ENCODE data around the gene FBN1.

Gene FBN1

DNA sequence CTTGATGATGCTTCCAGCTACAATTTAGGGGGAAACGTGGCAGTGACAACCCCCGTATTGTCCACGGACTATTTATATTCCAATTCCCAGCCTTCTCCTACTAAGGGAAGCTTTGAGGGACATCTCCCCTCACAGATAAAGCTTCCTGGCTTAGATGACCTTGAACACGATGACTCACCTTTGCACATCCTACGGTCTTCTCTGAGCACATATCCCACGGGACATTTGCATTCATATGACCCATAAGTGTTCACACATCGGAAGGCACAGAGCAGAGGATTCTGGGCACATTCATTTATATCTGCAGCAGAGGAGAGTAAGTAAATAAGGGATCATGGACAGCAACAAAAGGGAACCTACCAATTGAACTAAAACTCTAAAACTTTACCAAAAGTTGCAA lies 212.8 kb downstream of the FBN1 start:
- no peaks in the 10 kb centered on the region for H3K27me3 Mint-ChIP-seq
- peaks cover 10% of the 10 kb centered on the region for H3K4me1 Mint-ChIP-seq (ENCODE audit: low read depth)
- H3K36me3 Mint-ChIP-seq (ENCODE audit: low read depth) = no peaks in the 10 kb centered on the region
- no peak overlapping the region for H3K4me3 Mint-ChIP-seq
- H3K9me3 Mint-ChIP-seq = no peaks in the 10 kb centered on the region
- no peak overlapping the region for H3K27ac Mint-ChIP-seq

DNA sequence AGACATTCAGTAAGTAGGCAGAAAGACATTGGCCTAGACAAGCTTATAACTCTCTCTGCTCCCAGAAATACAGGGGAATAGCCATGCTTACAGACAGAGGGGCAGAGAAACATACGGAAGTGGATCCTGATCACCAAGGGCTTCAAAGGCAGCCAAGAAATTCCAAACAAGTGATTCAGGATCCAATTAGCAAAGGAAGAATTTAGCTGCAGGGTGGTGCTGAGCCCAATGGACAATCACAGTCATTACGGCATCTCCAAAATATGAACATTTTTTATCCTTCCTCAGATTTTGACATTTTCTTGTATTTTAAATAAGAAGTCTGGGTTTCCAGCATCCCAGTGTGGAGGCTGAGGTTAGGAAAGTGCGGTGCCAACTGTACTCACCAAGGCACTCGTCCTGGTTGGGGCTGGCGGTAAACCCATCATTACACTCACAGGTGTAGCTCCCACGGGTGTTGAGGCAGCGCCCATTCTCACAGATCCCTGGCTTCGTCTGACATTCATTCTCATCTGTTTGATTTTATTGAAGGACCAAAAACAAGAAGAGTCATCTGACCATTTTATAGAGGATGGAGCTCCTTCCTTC lies 217.5 kb downstream of the FBN1 start:
- no peak overlapping the region for H3K27ac Mint-ChIP-seq
- H3K4me1 Mint-ChIP-seq (ENCODE audit: low read depth) = no peaks in the 10 kb centered on the region

DNA sequence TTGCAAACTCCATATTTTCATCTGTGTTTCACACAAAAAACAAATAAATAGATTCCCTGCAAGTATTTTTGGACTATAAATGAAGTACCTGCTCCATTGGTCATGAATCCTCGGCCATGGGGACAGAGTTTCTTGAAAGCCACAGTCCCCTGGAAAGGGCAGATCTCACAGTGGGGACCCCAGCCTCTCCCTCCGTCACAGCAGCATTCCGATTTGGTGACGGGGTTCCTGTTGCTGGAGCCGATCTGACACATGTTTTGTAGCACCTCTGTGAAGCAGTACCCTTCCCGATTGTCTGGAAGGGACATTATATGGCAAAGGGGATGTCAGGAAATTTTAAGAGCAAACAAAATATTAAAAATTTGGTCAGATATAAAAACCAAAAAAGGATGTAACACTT lies 218.0 kb downstream of the FBN1 start:
- Mint-ChIP-seq H3K27me3 (no peaks in the 10 kb centered on the region), H3K27ac (no peak overlapping the region), H3K9me3 (no peaks in the 10 kb centered on the region), H3K4me1 (ENCODE audit: low read depth) (no peaks in the 10 kb centered on the region), H3K4me3 (no peak overlapping the region), H3K36me3 (ENCODE audit: low read depth) (no peaks in the 10 kb centered on the region)

More for the DNA sequence above, 217.5 kb downstream of the FBN1 start:
- no peaks in the 10 kb centered on the region for H3K9me3 Mint-ChIP-seq
- no peaks in the 10 kb centered on the region for H3K36me3 Mint-ChIP-seq (ENCODE audit: low read depth)
- no peak overlapping the region for H3K4me3 Mint-ChIP-seq
- H3K27me3 Mint-ChIP-seq = no peaks in the 10 kb centered on the region

DNA sequence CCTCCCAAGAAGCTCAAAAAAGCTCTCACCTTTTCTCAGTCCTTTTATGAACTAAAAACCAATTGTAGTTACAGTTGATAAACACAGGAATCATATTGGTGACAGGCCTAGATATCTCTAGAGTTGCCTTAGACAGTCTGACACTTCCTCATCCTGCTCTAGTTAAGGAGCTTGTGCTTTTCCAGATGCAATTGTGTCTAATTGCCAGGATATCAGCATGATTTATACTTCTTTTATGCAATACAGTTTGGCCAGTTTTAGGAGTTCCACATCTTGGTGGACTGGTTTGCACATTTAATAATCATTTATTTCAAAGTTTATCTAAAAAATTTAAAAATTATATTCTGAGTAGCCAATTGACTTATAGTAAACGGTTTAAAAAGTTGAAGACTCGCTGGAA lies 218.6 kb downstream of the FBN1 start:
- no peak overlapping the region for H3K4me3 Mint-ChIP-seq
- no peaks in the 10 kb centered on the region for H3K27me3 Mint-ChIP-seq
- no peak overlapping the region for H3K27ac Mint-ChIP-seq
- H3K36me3 Mint-ChIP-seq (ENCODE audit: low read depth) = no peaks in the 10 kb centered on the region
- H3K9me3 Mint-ChIP-seq = no peaks in the 10 kb centered on the region
- H3K4me1 Mint-ChIP-seq (ENCODE audit: low read depth) = no peaks in the 10 kb centered on the region

DNA sequence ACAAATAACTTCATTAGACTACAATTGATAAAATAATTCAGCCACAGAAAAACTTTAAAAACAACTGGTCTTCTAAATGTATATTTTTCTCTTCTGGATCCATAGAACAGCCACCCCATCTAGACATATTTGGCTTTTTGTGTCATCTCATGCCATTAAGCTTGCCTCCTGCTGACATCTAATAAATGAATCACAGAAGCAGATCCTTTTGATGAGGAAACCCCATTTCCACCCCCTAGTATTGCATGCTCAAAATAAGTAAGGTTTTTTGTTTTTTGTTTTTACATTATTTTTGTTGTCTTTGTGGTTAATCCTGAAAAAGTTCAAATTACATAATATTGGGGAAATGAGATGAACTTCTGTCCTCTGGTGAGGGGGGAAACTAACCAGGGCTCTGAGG lies 219.5 kb downstream of the FBN1 start:
- H3K27me3 Mint-ChIP-seq = no peaks in the 10 kb centered on the region
- no peak overlapping the region for H3K4me3 Mint-ChIP-seq
- no peaks in the 10 kb centered on the region for H3K36me3 Mint-ChIP-seq (ENCODE audit: low read depth)
- no peaks in the 10 kb centered on the region for H3K4me1 Mint-ChIP-seq (ENCODE audit: low read depth)
- H3K9me3 Mint-ChIP-seq = no peaks in the 10 kb centered on the region
- H3K27ac Mint-ChIP-seq = no peak overlapping the region

DNA sequence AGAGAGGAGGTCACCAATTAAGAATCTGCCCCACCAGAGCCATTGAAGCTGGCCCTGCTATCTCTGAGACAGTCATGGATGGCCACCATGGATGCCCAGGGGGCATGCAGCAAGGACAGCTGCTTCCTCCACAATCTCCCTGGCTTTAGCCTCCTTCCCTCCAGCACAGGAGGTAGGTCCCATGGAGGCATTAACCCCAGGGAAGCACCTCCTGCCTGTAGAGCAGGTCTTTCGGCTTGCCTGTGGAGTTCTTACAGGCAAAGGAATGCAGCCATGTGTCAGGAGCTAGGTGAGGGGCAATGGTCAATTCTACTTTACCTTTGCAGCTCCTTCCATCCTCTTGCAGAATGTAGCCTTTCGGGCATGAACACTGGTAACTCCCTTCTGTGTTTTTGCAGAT lies 220.5 kb downstream of the FBN1 start:
- Mint-ChIP-seq H3K36me3 (ENCODE audit: low read depth) (no peaks in the 10 kb centered on the region), H3K9me3 (no peaks in the 10 kb centered on the region), H3K4me1 (ENCODE audit: low read depth) (no peaks in the 10 kb centered on the region), H3K4me3 (no peak overlapping the region), H3K27me3 (no peaks in the 10 kb centered on the region), H3K27ac (no peak overlapping the region)

DNA sequence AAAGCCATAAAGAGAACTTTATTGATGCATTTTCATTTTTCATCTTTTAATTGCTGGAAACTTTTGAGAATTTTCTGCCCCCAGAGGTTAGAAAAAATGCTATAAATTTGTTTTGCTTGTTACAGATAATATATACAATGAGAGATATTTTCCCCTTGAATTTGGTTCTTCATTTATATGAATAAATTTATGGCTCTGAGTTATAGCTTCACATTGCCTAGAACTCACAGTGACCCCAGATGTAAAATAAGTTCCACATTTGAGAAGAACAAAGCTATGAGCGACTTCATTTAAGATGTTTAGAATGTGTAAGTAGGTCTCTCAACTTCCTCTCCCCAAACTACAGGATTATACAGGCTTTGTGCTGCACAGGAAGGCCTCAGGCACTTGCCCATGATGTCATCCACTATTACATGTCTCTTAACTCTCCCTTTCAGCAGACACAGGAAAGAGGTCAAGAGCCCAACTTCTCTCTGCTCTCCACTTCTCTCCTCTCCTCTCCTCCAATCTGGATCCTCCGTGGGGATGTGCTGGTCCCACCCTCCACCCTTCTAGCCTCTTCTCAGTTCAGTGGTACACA lies 221.5 kb downstream of the FBN1 start:
- H3K27ac Mint-ChIP-seq = no peak overlapping the region
- H3K4me3 Mint-ChIP-seq = no peak overlapping the region
- no peaks in the 10 kb centered on the region for H3K4me1 Mint-ChIP-seq (ENCODE audit: low read depth)
- H3K36me3 Mint-ChIP-seq (ENCODE audit: low read depth) = no peaks in the 10 kb centered on the region
- H3K27me3 Mint-ChIP-seq = no peaks in the 10 kb centered on the region
- H3K9me3 Mint-ChIP-seq = no peaks in the 10 kb centered on the region

DNA sequence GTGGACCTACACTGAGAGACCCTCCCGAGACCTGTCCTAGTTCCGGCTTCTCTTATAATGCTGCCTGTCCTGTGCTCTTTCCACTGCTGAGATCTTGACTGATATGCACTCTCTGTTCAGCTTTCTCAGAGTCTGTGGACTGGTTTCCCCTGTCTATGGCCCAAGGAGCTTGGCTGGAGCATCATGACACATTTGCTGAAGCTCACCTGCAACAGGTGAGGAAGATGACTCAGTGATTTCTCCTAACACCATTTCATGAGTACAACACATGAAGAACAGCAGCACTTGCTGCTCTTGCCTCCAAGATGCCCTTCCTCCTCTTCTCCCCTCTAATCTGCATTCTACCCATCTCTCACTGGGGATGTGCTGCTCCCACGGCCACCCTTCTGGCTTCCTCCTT lies 222.2 kb downstream of the FBN1 start:
- Mint-ChIP-seq H3K4me3 (no peak overlapping the region), H3K27ac (no peak overlapping the region), H3K9me3 (no peaks in the 10 kb centered on the region), H3K27me3 (no peaks in the 10 kb centered on the region), H3K36me3 (ENCODE audit: low read depth) (no peaks in the 10 kb centered on the region), H3K4me1 (ENCODE audit: low read depth) (no peaks in the 10 kb centered on the region)

DNA sequence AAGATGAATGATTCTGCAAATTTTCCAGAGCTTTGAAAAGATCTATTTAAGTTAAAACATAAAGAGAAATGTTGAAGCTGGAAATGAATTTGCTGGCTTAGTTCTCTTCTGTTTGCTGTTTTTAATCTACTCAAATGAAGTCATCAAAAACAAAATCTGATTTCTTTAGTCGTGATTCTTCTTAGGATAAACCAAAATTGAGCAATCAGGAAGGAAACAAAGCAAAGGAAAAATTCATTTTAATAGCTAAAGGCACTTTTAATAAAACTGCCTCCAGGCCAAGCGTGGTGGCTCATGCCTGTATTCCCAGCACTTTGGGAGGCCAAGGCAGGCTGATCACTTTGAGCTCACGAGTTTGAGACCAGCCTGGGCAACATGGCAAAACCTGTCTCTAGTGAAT lies 223.1 kb downstream of the FBN1 start:
- Mint-ChIP-seq H3K4me1 (ENCODE audit: low read depth) (no peaks in the 10 kb centered on the region), H3K27ac (no peak overlapping the region), H3K27me3 (no peaks in the 10 kb centered on the region), H3K4me3 (no peak overlapping the region), H3K36me3 (ENCODE audit: low read depth) (no peaks in the 10 kb centered on the region), H3K9me3 (no peaks in the 10 kb centered on the region)

DNA sequence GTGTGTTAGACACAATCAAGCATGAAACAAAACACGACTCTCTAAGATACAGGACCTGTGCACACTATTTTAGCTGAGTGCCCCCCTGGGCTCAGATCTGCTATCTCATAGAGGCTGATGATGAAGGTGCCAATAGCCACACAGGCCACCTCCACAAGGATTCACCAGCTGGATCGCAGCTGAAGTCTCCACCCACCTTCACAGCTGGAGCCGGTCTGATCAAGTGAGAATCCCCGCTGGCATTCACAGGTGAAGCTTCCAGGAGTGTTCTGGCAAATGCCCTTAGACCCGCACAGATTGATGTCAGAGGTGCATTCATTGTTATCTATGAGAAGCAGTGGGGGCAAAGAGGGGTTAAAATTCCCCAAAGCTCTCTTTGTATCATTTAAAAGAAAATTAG lies 224.1 kb downstream of the FBN1 start:
- Mint-ChIP-seq H3K4me1 (ENCODE audit: low read depth) (no peaks in the 10 kb centered on the region), H3K36me3 (ENCODE audit: low read depth) (no peaks in the 10 kb centered on the region), H3K9me3 (no peaks in the 10 kb centered on the region), H3K4me3 (no peak overlapping the region), H3K27ac (no peak overlapping the region), H3K27me3 (no peaks in the 10 kb centered on the region)

DNA sequence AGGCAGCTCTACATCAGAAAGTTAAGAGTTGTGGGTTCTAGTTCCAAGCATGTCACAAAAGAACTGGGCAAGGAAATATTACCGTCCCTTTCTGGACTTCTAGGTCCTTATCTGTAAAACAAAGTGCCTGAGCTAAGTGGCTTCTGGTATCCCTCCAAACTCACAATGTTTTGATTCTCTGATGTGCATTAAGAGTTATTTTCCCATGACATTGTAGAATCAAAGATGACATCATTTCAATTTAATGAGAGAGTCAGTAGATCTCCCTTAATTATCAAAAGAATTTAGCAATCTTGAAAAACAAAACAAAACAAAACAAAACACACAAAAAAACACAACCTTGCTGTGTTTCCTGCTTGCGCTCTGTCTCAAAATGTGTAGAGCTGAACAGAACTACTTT lies 225.6 kb downstream of the FBN1 start:
- H3K36me3 Mint-ChIP-seq (ENCODE audit: low read depth) = no peaks in the 10 kb centered on the region
- no peak overlapping the region for H3K4me3 Mint-ChIP-seq
- H3K4me1 Mint-ChIP-seq (ENCODE audit: low read depth) = no peaks in the 10 kb centered on the region
- no peaks in the 10 kb centered on the region for H3K27me3 Mint-ChIP-seq
- no peaks in the 10 kb centered on the region for H3K9me3 Mint-ChIP-seq
- H3K27ac Mint-ChIP-seq = no peak overlapping the region

DNA sequence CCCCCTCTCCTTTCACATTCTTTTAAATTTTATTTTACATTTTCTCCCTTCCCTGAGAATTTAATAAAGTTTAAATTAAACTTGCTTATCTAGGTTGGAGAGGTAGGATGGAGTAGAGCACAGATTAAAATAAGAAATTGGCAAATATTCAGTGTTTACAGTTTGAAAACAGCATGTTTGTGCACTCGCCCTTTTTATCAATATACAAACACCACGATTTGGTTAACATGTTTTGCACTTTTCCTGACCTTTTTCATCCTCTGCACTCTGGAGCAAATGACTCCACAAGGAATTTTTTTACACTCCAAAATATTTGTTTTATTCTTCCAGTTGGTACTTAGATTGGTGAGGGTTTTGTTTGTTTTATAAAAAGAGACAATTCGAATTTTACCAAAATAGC lies 227.2 kb downstream of the FBN1 start:
- Mint-ChIP-seq H3K9me3 (no peaks in the 10 kb centered on the region), H3K4me1 (ENCODE audit: low read depth) (no peaks in the 10 kb centered on the region), H3K27me3 (no peaks in the 10 kb centered on the region), H3K4me3 (no peak overlapping the region), H3K36me3 (ENCODE audit: low read depth) (no peaks in the 10 kb centered on the region), H3K27ac (no peak overlapping the region)

DNA sequence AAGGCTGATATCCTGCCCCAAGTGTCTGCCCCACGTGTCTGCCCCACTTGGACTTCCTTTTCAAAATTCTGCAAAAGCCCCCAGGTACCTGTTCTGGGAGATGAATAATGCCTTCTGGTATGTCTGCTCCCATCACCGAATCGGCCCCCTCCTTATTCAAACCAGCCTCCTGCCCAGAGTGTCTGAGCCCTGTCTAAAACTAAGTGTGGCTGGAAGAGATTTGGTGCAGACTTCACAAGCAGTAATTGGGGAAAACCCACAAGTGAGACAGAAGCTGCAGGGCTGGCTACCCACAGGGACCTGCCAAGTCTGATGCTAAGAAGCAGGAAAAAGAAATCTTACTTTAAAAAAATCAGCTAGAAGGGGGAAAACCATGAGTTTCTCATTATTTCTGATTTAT lies 229.2 kb downstream of the FBN1 start:
- Mint-ChIP-seq H3K27ac (no peak overlapping the region), H3K36me3 (ENCODE audit: low read depth) (no peaks in the 10 kb centered on the region), H3K27me3 (no peaks in the 10 kb centered on the region), H3K9me3 (no peaks in the 10 kb centered on the region), H3K4me1 (ENCODE audit: low read depth) (no peaks in the 10 kb centered on the region), H3K4me3 (no peak overlapping the region)

DNA sequence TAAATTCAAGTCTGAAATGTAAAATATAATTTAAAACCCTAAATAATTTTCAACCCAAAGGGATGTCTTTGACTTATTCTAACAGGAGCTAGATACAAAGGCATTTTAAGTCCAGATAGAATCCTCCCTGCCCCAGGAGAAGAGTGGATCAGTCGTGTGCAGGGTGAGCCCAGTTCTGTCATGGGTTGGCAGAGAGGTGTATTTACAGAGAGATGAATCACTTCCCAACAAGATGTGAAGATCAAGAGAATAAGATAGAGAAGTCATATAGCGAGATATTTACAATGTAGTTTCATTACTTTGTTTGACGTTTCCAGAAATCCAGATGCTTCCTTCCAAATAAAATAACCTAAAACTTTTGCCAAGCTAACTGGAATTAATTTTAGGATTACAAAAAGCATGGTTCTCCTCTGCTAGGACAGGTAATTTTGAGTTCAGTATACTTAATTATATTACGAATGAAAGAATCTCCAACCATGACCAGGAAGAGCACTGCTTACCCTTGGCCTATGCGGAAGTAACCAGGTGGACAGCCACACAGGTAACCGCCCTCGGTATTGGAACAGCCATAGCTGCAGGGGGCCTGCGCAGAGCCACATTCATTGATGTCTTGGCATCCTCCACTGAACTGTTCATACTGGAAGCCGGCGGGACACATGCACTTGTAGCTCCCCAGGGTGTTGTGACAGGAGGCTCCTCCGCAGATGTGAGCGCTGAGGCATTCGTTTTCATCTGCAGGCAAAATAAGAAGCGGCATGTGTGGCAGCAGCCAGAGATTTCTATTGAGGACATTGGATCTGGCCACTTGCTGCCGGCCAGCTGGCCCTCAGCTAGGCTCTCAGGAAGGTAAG lies 230.2 kb downstream of the FBN1 start:
- Mint-ChIP-seq H3K36me3 (ENCODE audit: low read depth) (no peaks in the 10 kb centered on the region), H3K4me3 (no peak overlapping the region), H3K4me1 (ENCODE audit: low read depth) (no peaks in the 10 kb centered on the region), H3K27me3 (no peaks in the 10 kb centered on the region), H3K27ac (no peak overlapping the region), H3K9me3 (no peaks in the 10 kb centered on the region)

DNA sequence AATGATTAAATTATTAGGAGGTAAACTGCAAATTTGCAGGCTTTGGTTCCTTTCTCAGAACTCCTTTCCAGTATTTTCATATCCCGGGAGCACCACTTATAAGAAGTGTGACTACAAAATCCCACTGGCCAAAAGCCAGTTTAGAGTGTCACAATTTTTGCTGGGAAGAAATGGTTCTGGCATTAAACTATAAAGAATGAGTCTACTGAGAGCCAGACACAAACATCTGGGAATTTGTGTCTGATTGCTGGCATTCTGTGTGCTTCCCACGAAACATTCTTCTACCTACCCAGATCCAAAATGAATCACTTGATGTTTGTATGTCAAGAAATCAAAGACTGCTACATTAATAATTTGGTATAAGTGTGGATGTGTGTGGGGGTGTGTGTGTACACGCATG lies 231.5 kb downstream of the FBN1 start:
- H3K4me3 Mint-ChIP-seq = no peak overlapping the region
- H3K9me3 Mint-ChIP-seq = no peaks in the 10 kb centered on the region
- no peak overlapping the region for H3K27ac Mint-ChIP-seq
- H3K27me3 Mint-ChIP-seq = no peaks in the 10 kb centered on the region
- H3K4me1 Mint-ChIP-seq (ENCODE audit: low read depth) = no peaks in the 10 kb centered on the region
- H3K36me3 Mint-ChIP-seq (ENCODE audit: low read depth) = no peaks in the 10 kb centered on the region

DNA sequence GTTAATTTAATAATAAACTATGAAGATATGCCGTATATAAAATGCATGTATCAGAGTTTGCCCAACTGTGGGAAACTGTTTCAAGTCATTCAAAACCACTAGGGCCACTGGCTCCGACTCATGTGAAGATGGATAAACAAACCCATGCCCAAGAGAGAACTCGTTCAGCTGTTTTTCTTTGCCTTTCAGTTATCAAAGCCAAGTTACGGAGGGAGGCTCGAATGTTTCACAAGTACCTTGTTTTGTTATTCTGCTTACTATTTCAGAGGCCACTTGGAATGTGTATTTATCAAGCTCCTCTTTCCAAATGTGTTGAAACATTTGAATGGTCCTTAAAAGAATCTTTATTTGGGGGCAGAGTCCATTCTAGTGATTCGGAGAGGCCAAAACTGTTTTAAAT lies 232.2 kb downstream of the FBN1 start:
- Mint-ChIP-seq H3K4me1 (ENCODE audit: low read depth) (no peaks in the 10 kb centered on the region), H3K36me3 (ENCODE audit: low read depth) (no peaks in the 10 kb centered on the region), H3K9me3 (no peaks in the 10 kb centered on the region), H3K4me3 (no peak overlapping the region), H3K27ac (no peak overlapping the region), H3K27me3 (no peaks in the 10 kb centered on the region)
